Measurements from ENCODE around the gene NFIA. TPM values are rescaled to one million over a fixed set of nuclear protein-coding genes. Genes with fewer than 3 reads are reported as not detected.

The NFIA gene
- total RNA-seq, 6 donors from 2014 or later, result 33.5 to 94.3 (median 44.9) TPM

- Histone ChIP-seq H3K9me3 (no peaks in the 10 kb centered on the region), H3K4me3 (no peak overlapping the region), H3K27ac (no peak overlapping the region), H3K4me1 (peaks cover 17 to 27% (median 21%) of the 10 kb centered on the region in 4 donors), H3K36me3 (no peaks in the 10 kb centered on the region), H3K27me3 (no peaks in the 10 kb centered on the region)
- 51 to 56% methylated on average over 3 of the region's 3 CpGs for WGBS, 2 donors
- TF ChIP-seq EP300 (IDR thresholded peaks at IDR 0.05) (no peak), POLR2A (IDR thresholded peaks at IDR 0.05) (no peak), CTCF (IDR thresholded peaks at IDR 0.05) (no peak), POLR2AphosphoS5 (IDR thresholded peaks at IDR 0.05) (no peak)
- DNase-seq (no peak), ATAC-seq (ENCODE audit: low FRiP score in 2 of 2) (no peak)
Observed at GRCh38 chr1:61158591-61158990, 76.2 kb downstream of the NFIA start.

DNA sequence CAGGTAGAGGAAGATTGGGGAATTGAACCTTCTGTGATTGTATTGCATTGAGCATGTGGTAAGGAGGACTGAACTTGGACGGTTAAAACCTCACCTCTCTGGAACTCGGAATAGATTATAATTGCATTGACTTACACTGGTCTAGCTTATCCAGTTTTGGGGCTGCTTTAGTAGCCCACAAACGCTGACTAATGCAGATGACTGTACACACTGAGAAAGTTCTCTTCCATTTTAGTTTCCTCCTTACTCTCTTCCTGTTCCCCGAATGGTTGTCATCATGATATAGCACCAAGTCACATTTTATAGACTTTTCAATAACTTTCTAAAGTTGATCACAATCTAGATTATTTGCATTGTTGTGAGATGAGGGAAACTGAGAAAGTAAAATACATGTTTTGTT, 78.2 kb downstream of the NFIA start:
- Histone ChIP-seq H3K27ac (no peak overlapping the region), H3K4me3 (no peak overlapping the region), H3K4me1 (peaks cover 17 to 27% (median 21%) of the 10 kb centered on the region in 4 donors), H3K9me3 (no peaks in the 10 kb centered on the region), H3K36me3 (no peaks in the 10 kb centered on the region), H3K27me3 (no peaks in the 10 kb centered on the region)
- TF ChIP-seq CTCF (IDR thresholded peaks at IDR 0.05), result no peak
- no peak for TF ChIP-seq POLR2AphosphoS5 (IDR thresholded peaks at IDR 0.05)
- no peak for TF ChIP-seq POLR2A (IDR thresholded peaks at IDR 0.05)
- no peak for TF ChIP-seq EP300 (IDR thresholded peaks at IDR 0.05)
- ATAC-seq (ENCODE audit: low FRiP score in 2 of 2), result no peak
- WGBS, 2 donors, result 82 to 86% methylated on average over 4 of the region's 4 CpGs
- no peak for DNase-seq

GRCh38 chr1:61162520-61163258, 80.3 kb downstream of the NFIA start:
- DNase-seq (no peak), ATAC-seq (ENCODE audit: low FRiP score in 2 of 2) (no peak)
- no peak overlapping the region for H3K4me3 ChIP-seq
- TF ChIP-seq CTCF (IDR thresholded peaks at IDR 0.05) (no peak), POLR2A (IDR thresholded peaks at IDR 0.05) (no peak)
- H3K36me3 ChIP-seq, result no peaks in the 10 kb centered on the region
- 93 to 94% methylated on average over 4 of the region's 4 CpGs for WGBS, 2 donors
- no peaks in the 10 kb centered on the region for H3K27me3 ChIP-seq
- H3K27ac ChIP-seq, result no peak overlapping the region
- peaks cover 5 to 11% (median 5%) of the 10 kb centered on the region in 4 donors for H3K4me1 ChIP-seq
- H3K9me3 ChIP-seq, result no peaks in the 10 kb centered on the region

DNA sequence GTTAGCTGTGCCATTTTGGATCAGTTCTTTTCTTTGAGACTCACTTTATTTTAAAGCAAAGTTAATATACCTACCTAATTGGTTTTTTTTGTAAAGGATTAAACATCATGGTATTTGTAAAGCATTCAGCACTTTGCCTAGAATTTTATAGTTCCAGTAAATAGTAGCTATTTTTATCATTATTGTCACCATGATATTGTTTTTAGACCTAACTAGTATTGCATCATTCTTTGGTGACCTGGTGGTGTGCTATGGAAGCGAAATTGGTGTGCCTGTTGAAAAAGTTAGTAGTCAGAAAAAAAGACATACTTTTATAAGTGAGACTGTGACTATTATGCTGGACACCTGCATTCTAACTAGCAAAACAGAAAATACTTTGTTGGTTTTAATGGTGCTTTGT, 81.0 kb downstream of the NFIA start:
- Histone ChIP-seq H3K36me3 (no peaks in the 10 kb centered on the region), H3K27me3 (no peaks in the 10 kb centered on the region), H3K4me1 (peaks cover 0 to 4% (median 2%) of the 10 kb centered on the region in 4 donors), H3K27ac (no peak overlapping the region), H3K4me3 (no peak overlapping the region), H3K9me3 (no peaks in the 10 kb centered on the region)
- WGBS, 2 donors, result 95 to 100% methylated on average over 1 of the region's 1 CpG
- ATAC-seq (ENCODE audit: low FRiP score in 2 of 2) (no peak), DNase-seq (no peak)
- TF ChIP-seq POLR2AphosphoS5 (IDR thresholded peaks at IDR 0.05), result no peak
- no peak for TF ChIP-seq CTCF (IDR thresholded peaks at IDR 0.05)
- no peak for TF ChIP-seq EP300 (IDR thresholded peaks at IDR 0.05)
- no peak for TF ChIP-seq POLR2A (IDR thresholded peaks at IDR 0.05)

DNA sequence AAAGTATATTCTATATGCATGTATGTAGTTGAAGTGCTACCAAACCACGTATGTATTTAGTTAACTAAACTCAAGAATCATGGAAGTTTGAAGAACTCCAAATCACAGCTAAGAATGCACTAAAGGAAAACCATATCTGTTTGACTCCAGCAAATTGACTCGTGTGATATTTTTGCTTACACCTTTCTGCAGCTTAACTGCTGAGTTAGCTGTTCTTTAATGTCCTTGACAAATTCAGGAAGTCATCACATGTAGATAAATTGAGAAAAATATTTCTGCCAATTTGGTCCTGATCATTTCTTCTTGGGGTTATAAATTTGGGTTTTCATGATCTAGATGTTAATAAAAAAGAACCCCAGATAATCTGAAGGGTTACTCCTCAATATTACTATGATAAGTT, 83.0 kb downstream of the NFIA start:
- no peaks in the 10 kb centered on the region for H3K36me3 ChIP-seq
- no peak for DNase-seq
- no peak for ATAC-seq (ENCODE audit: low FRiP score in 2 of 2)
- no peaks in the 10 kb centered on the region for H3K27me3 ChIP-seq
- H3K4me3 ChIP-seq, result no peak overlapping the region
- WGBS, 2 donors, result 84 to 86% methylated on average over 2 of the region's 2 CpGs
- H3K27ac ChIP-seq, result no peak overlapping the region
- TF ChIP-seq POLR2A (IDR thresholded peaks at IDR 0.05) (no peak), CTCF (IDR thresholded peaks at IDR 0.05) (no peak), POLR2AphosphoS5 (IDR thresholded peaks at IDR 0.05) (no peak), EP300 (IDR thresholded peaks at IDR 0.05) (no peak)
- no peaks in the 10 kb centered on the region for H3K9me3 ChIP-seq
- H3K4me1 ChIP-seq, result peaks cover 5 to 12% (median 9%) of the 10 kb centered on the region in 4 donors

All from upper lobe of left lung (tissue), 6 donors.